H1 (cell line): ENCODE data around the gene UPF1. TPM values are rescaled to one million over a fixed set of nuclear protein-coding genes. Genes with fewer than 3 reads are reported as not detected.

Experiments used
- CTCF ChIA-PET: fragments of 300-600 bp; sonication (Branson Sonifier 250); formaldehyde crosslinking; loops from one replicate; lab custom pipeline; 2021; ENCODE audit not compliant: partially characterized antibody; lab: Charles Lee
- POLR2A ChIA-PET: fragments of 300-600 bp; sonication (Branson Sonifier 250); formaldehyde crosslinking; loops from one replicate; lab custom pipeline; 2021; ENCODE audit warnings: inconsistent platforms; ENCODE audit not compliant: partially characterized antibody; lab: Charles Lee
- DNase-seq, 2 experiments: peaks; one replicate each; pipeline versions ENCODE4 v3.0.0 to v3.0.0-alpha.2; 2010 to 2022; ENCODE audit warnings: low spot score in 2 of 2, low read depth in 1 of 2, mixed read lengths in 1 of 2
- FAIRE-seq: peaks from 2 replicates; lab custom pipeline; 2011; peaks lifted over from hg19 to GRCh38; lab: Jason Lieb, UNC
- H2AFZ ChIP-seq: 2 replicates; pipeline ENCODE4 v1.8.1; 2012; ENCODE audit warnings: low read length, inconsistent platforms
- H2AK5ac ChIP-seq: 2 replicates; pipeline ENCODE4 v1.6.1; 2013; ENCODE audit warnings: low read depth, low read length
- H2BK120ac ChIP-seq: replicated peaks from 2 replicates; pipeline ENCODE3; 2013; ENCODE audit warnings: low read depth, low read length, inconsistent platforms
- H2BK12ac ChIP-seq: 2 replicates; pipeline ENCODE4 v1.6.1; 2013; ENCODE audit warnings: low read depth, low read length
- H2BK15ac ChIP-seq: 2 replicates; pipeline ENCODE4 v1.6.1; 2013; ENCODE audit warnings: low read length
- H2BK20ac ChIP-seq: 2 replicates; pipeline ENCODE4 v1.6.1; 2013; ENCODE audit warnings: low read length
- H2BK5ac ChIP-seq: 2 replicates; pipeline ENCODE4 v1.6.1; 2013; ENCODE audit warnings: low read depth, low read length
- H3K14ac ChIP-seq: 2 replicates; pipeline ENCODE4 v1.6.1; 2013; ENCODE audit warnings: inconsistent platforms; ENCODE audit not compliant: insufficient read length
- H3K18ac ChIP-seq: 2 replicates; pipeline ENCODE4 v1.6.1; 2013; ENCODE audit warnings: low read length; ENCODE audit errors: extremely low read depth
- H3K23ac ChIP-seq: 2 replicates; pipeline ENCODE4 v1.6.1; 2013; ENCODE audit warnings: inconsistent platforms; ENCODE audit not compliant: insufficient read length
- H3K23me2 ChIP-seq: 2 replicates; pipeline ENCODE4 v1.6.1; 2013; ENCODE audit warnings: low read depth, low read length
- H3K27ac ChIP-seq: 2 replicates; pipeline ENCODE4 v1.6.1; 2011; ENCODE audit warnings: low read depth, low read length, inconsistent platforms
- H3K27me3 ChIP-seq, 4 experiments: replicated peaks in 1 of 4; 1 replicate in 1 of 4; 2 replicates in 3 of 4; pipeline versions ENCODE4 v1.6.1 to v1.8.1; 2011 to 2013; ENCODE audit warnings: low read length in 3 of 4, mild to moderate bottlenecking in 3 of 4, inconsistent platforms in 2 of 4, mixed read lengths in 2 of 4, moderate library complexity in 1 of 4; ENCODE audit not compliant: control insufficient read depth in 3 of 4, insufficient read depth in 3 of 4; ENCODE audit errors: extremely low read depth in 1 of 4
- H3K36me3 ChIP-seq, 4 experiments: 2 replicates each; pipeline versions ENCODE4 v1.6.1 to v1.8.1; 2011 to 2013; ENCODE audit warnings: mild to moderate bottlenecking in 4 of 4, low read length in 3 of 4, moderate library complexity in 2 of 4, control low read depth in 1 of 4, inconsistent platforms in 1 of 4; ENCODE audit not compliant: insufficient read depth in 4 of 4, control insufficient read depth in 2 of 4
- H3K4ac ChIP-seq: replicated peaks from 2 replicates; pipeline ENCODE3; 2013; ENCODE audit warnings: low read length, low read depth, mixed read lengths, inconsistent platforms; ENCODE audit not compliant: insufficient read length
- H3K4me1 ChIP-seq, 4 experiments: replicated peaks in 1 of 4; 1 replicate in 1 of 4; 2 replicates in 3 of 4; pipeline versions ENCODE4 v1.6.1 to v1.8.1; 2011 to 2013; ENCODE audit warnings: low read length in 3 of 4, inconsistent platforms in 2 of 4, mixed read lengths in 1 of 4; ENCODE audit not compliant: insufficient read depth in 4 of 4, control insufficient read depth in 3 of 4
- H3K4me2 ChIP-seq, 2 experiments: 2 replicates each; pipeline versions ENCODE4 v1.6.1 to v1.8.1; 2011 to 2013; ENCODE audit warnings: low read depth in 2 of 2, low read length in 2 of 2, control low read depth in 1 of 2, inconsistent platforms in 1 of 2, mild to moderate bottlenecking in 1 of 2; ENCODE audit not compliant: insufficient read depth in 1 of 2
- H3K4me3 ChIP-seq, 4 experiments: fragments of 200-600, 300-600 bp in 1 of 4; sonication (generic), shearing (Covaris generic), sonication (Bioruptor Twin) in 1 of 4; 2 replicates each; pipeline versions ENCODE4 v1.5.1 to v1.8.1; 2011 to 2016; ENCODE audit warnings: low read length in 4 of 4, low read depth in 3 of 4, control low read depth in 2 of 4, inconsistent platforms in 2 of 4, mild to moderate bottlenecking in 2 of 4, mixed read lengths in 1 of 4, moderate library complexity in 1 of 4; ENCODE audit not compliant: insufficient read depth in 2 of 4; ENCODE audit errors: extremely low read depth in 1 of 4
- H3K56ac ChIP-seq: replicated peaks from 2 replicates; pipeline ENCODE3; 2013; ENCODE audit warnings: low read depth, mild to moderate bottlenecking, mixed read lengths, low read length, inconsistent platforms; ENCODE audit not compliant: insufficient read length
- H3K79me1 ChIP-seq: 2 replicates; pipeline ENCODE4 v1.6.1; 2013; ENCODE audit warnings: low read depth, low read length, control low read depth
- H3K79me2 ChIP-seq, 2 experiments: 2 replicates each; pipeline versions ENCODE4 v1.6.1 to v1.8.1; 2012 to 2013; ENCODE audit warnings: low read length in 2 of 2, mild to moderate bottlenecking in 2 of 2, inconsistent platforms in 1 of 2; ENCODE audit not compliant: insufficient read depth in 2 of 2, control insufficient read depth in 1 of 2
- H3K9ac ChIP-seq, 4 experiments: replicated peaks in 1 of 4; 1 replicate in 1 of 4; 2 replicates in 3 of 4; pipeline versions ENCODE4 v1.6.1 to v1.8.1; 2011 to 2013; ENCODE audit warnings: low read depth in 3 of 4, low read length in 3 of 4, control low read depth in 2 of 4, mild to moderate bottlenecking in 2 of 4, moderate library complexity in 2 of 4, inconsistent platforms in 1 of 4; ENCODE audit errors: extremely low read depth in 1 of 4
- H3K9me3 ChIP-seq, 2 experiments: 2 replicates each; pipeline versions ENCODE4 v1.6.1 to v1.8.1; 2012 to 2013; ENCODE audit warnings: mild to moderate bottlenecking in 2 of 2, moderate library complexity in 2 of 2, control low read depth in 1 of 2, inconsistent platforms in 1 of 2, low read depth in 1 of 2, low read length in 1 of 2, mixed read lengths in 1 of 2; ENCODE audit not compliant: insufficient read depth in 2 of 2
- H4K20me1 ChIP-seq, 2 experiments: replicated peaks in 1 of 2; 2 replicates each; pipeline versions ENCODE3 to v1.8.1; 2011 to 2013; ENCODE audit warnings: inconsistent platforms in 2 of 2, low read length in 2 of 2, mild to moderate bottlenecking in 1 of 2; ENCODE audit not compliant: insufficient read depth in 2 of 2, control insufficient read depth in 1 of 2
- H4K5ac ChIP-seq: 2 replicates; pipeline ENCODE4 v1.6.1; 2013; ENCODE audit warnings: low read length, low read depth, mixed read lengths, inconsistent platforms; ENCODE audit not compliant: insufficient read length
- H4K8ac ChIP-seq: 2 replicates; pipeline ENCODE4 v1.8.0; 2013; ENCODE audit warnings: mild to moderate bottlenecking, moderate library complexity, low read length, inconsistent platforms; ENCODE audit not compliant: insufficient read depth; ENCODE audit errors: extremely low read depth
- H4K91ac ChIP-seq: replicated peaks from 2 replicates; pipeline ENCODE3; 2013; ENCODE audit warnings: low read length, mixed read lengths, inconsistent platforms; ENCODE audit not compliant: insufficient read length
- CEBPB ChIP-seq: IDR thresholded peaks from 2 replicates; pipeline ENCODE4 v1.6.1; 2012; ENCODE audit warnings: low read depth, low read length
- RAD21 ChIP-seq, 2 experiments: IDR thresholded peaks in 1 of 2; conservative IDR thresholded peaks in 1 of 2; 2 replicates each; pipeline ENCODE4 v1.6.1; 2011; ENCODE audit warnings: low read depth in 2 of 2, low read length in 2 of 2, improper control_type of control experiment in 1 of 2, inconsistent platforms in 1 of 2, mild to moderate bottlenecking in 1 of 2, moderate library complexity in 1 of 2
- RFX5 ChIP-seq: IDR thresholded peaks from 2 replicates; pipeline ENCODE4 v1.6.1; 2011; ENCODE audit warnings: low read depth, low read length, improper control_type of control experiment, borderline replicate concordance
- SIN3A ChIP-seq, 2 experiments: IDR thresholded peaks in 1 of 2; conservative IDR thresholded peaks in 1 of 2; 2 replicates each; pipeline ENCODE4 v1.6.1; 2011 to 2012; ENCODE audit warnings: low read length in 2 of 2, improper control_type of control experiment in 1 of 2, low read depth in 1 of 2, mild to moderate bottlenecking in 1 of 2
- SIX5 ChIP-seq: IDR thresholded peaks from 2 replicates; pipeline ENCODE4 v1.6.1; 2011; ENCODE audit warnings: mild to moderate bottlenecking, low read depth, low read length
- TAF1 ChIP-seq: IDR thresholded peaks from 2 replicates; pipeline ENCODE4 v1.6.1; 2011; ENCODE audit warnings: mild to moderate bottlenecking, low read depth, low read length
- TCF12 ChIP-seq: IDR thresholded peaks from 2 replicates; pipeline ENCODE4 v1.6.1; 2011; ENCODE audit warnings: low read depth, mild to moderate bottlenecking, low read length
- WGBS, 2 experiments: shearing (Covaris generic) in 1 of 2; methylation state at CpG; one replicate each; pipeline versions ENCODE4 v1.1.6 to v1.1.7; 2013 to 2015; ENCODE audit warnings: low lambda C conversion rate in 2 of 2, mixed read lengths in 2 of 2, inconsistent platforms in 1 of 2, low coverage in 1 of 2, missing lambda C conversion rate in 1 of 2; ENCODE audit not compliant: insufficient replicate concordance in 2 of 2, insufficient coverage in 1 of 2, insufficient read length in 1 of 2; ENCODE audit errors: extremely low coverage in 1 of 2, missing lambda C conversion rate in 1 of 2; 5-methylcytosine and 5-hydroxymethylcytosine counted together
- polyA plus RNA-seq, 7 experiments: library from polyadenylated mRNA; depleted of rRNA in 3 of 7; stranded (reverse) in 5 of 7; unstranded in 2 of 7; fragments of >200 nt in 5 of 7; fragments of 200-250 nt in 2 of 7; gene quantifications; 1 replicate in 5 of 7; 2 replicates in 1 of 7; 4 replicates in 1 of 7; pipeline versions ENCODE4 v1.2.1 to v1.2.3, GENCODE V29; 2011 to 2013; ENCODE audit warnings: missing spikeins in 2 of 7, mixed read lengths in 2 of 7
- total RNA-seq: library from RNA; stranded (reverse); fragmentation: NEBNext Ultra II Directional; extraction: Animal tissue kit (Norgen Biotek cat#: 25700); gene quantifications from 2 replicates; pipeline ENCODE4 v1.2.1, GENCODE V29; 2021

The UPF1 gene
- total and polyA plus RNA-seq, 2 of the 8 experiments (the other 6 are each of a cell fraction or from before 2014, with no cell fraction given): 46.4 to 62.0 TPM

DNA sequence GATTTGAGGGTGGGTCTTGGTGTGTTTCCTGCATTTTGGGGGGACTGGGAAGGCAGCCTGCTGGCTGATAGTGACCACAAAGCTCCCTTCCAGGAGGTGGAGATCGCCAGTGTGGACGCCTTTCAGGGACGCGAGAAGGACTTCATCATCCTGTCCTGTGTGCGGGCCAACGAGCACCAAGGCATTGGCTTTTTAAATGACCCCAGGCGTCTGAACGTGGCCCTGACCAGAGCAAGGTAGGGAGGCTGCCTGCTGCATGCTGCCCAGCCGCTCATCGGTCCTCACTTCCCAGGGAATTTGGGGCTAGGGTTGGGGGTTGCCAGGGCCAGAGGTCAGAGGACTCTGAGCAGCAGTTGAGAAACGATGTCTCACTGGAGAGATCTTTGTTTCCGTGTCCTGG is 30.2 kb downstream of the UPF1 start:
- Histone ChIP-seq H3K27ac (no peak overlapping the region), H3K23me2 (no peaks in the 10 kb centered on the region), H2BK15ac (no peak overlapping the region), H2BK12ac (no peak overlapping the region), H3K9me3 (no peaks in the 10 kb centered on the region), H4K8ac (no peak overlapping the region), H4K20me1 (peaks cover 10 to 24% of the 10 kb centered on the region in 2 experiments), H2AFZ (no peak overlapping the region), H3K4ac (no peak overlapping the region), H3K14ac (no peak overlapping the region), H3K79me2 (no peaks in the 10 kb centered on the region), H3K4me3 (no peak overlapping the region), H4K91ac (no peak overlapping the region), H3K79me1 (no peaks in the 10 kb centered on the region), H4K5ac (no peak overlapping the region), H2AK5ac (no peak overlapping the region), H3K9ac (no peak overlapping the region), H3K18ac (no peak overlapping the region), H2BK20ac (no peak overlapping the region), H3K4me2 (no peak overlapping the region), H3K23ac (no peak overlapping the region), H3K27me3 (no peaks in the 10 kb centered on the region), H2BK120ac (no peak overlapping the region), H3K4me1 (peaks cover 0 to 4% (median under 1%) of the 10 kb centered on the region in 4 experiments; a peak in 2 of 7 replicates), H3K56ac (no peak overlapping the region), H2BK5ac (no peak overlapping the region), H3K36me3 (peaks cover 38 to 79% (median 62%) of the 10 kb centered on the region in 4 experiments)
- ChIA-PET POLR2A (interaction anchor here (0.6 kb wide), 1 partner anchor 80 kb away, joined by 3 read pairs; no protein-coding TSS in a partner anchor), CTCF (interaction anchor here (0.7 to 15.1 kb wide), 2 partner anchors 19 to 399 kb away, joined by 3 to 247 read pairs; no protein-coding TSS in a partner anchor)
- FAIRE-seq (no peak), DNase-seq (no peak)
- 94% methylated on average over 11 of the region's 12 CpGs; no CpG with 5 or more reads in 1 of the 2 experiments for WGBS, 2 experiments
- TF ChIP-seq SIX5: no peak
- TF ChIP-seq TAF1: no peak
- TF ChIP-seq SIN3A (conservative IDR thresholded peaks at IDR 0.05 in 1 of 2, IDR thresholded peaks at IDR 0.05 in 1 of 2; ENCODE audit: low read depth in 1 of 2, low read length in 2 of 2): no peak
- TF ChIP-seq RFX5: no peak
- TF ChIP-seq RAD21 (IDR thresholded peaks at IDR 0.05 in 1 of 2, conservative IDR thresholded peaks at IDR 0.05 in 1 of 2; ENCODE audit: low read depth in 2 of 2, low read length in 2 of 2): no peak
- no peak for TF ChIP-seq CEBPB
- TF ChIP-seq TCF12: no peak
